WTC11 (cell line): ENCODE measurements around the gene TMEM115. TPM values are rescaled to one million over a fixed set of nuclear protein-coding genes. Genes with fewer than 3 reads are reported as not detected.

ENCODE experiments used
- ATAC-seq: fragments of 200-7000 bp; cut with Tn5 transposase; 2 replicates; pipeline ENCODE4 v1.10.0; 2021; ENCODE audit warnings: mild to moderate bottlenecking, moderate library complexity
- CTCF ChIA-PET: fragments of 300-600 bp; sonication (Branson Sonifier 250); formaldehyde crosslinking; loops from one replicate; lab custom pipeline; 2021; ENCODE audit warnings: antibody characterized with exemption; lab: Charles Lee
- POLR2A ChIA-PET: fragments of 350-600 bp; sonication (Branson Sonifier 250); formaldehyde crosslinking; loops from one replicate; lab custom pipeline; 2021; ENCODE audit warnings: antibody characterized with exemption; lab: Charles Lee
- DNase-seq: peaks from one replicate; pipeline ENCODE4 v3.0.0; 2021; ENCODE audit warnings: low spot score
- H3K27ac Mint-ChIP-seq: 2 replicates; pipeline ENCODE4 v1.8.0; 2021; ENCODE audit warnings: mixed read lengths
- H3K27me3 Mint-ChIP-seq: 2 replicates; pipeline ENCODE4 v1.8.0; 2021; ENCODE audit warnings: low read depth, mild to moderate bottlenecking, moderate library complexity, mixed read lengths
- H3K36me3 Mint-ChIP-seq: 2 replicates; pipeline ENCODE4 v1.8.0; 2021; ENCODE audit warnings: mixed read lengths
- H3K4me1 Mint-ChIP-seq: 2 replicates; pipeline ENCODE4 v1.8.0; 2022; ENCODE audit warnings: mixed read lengths
- H3K4me3 Mint-ChIP-seq: 2 replicates; pipeline ENCODE4 v1.8.0; 2021; ENCODE audit warnings: mild to moderate bottlenecking, moderate library complexity, mixed read lengths
- H3K9me3 Mint-ChIP-seq: 2 replicates; pipeline ENCODE4 v1.8.0; 2021; ENCODE audit warnings: mixed read lengths
- CREB1 ChIP-seq: sonication (generic); formaldehyde crosslinking; IDR thresholded peaks from 2 replicates; pipeline ENCODE4 v1.8.0; 2023; ENCODE audit warnings: mild to moderate bottlenecking, missing genetic modification reagents
- GRHL2 ChIP-seq: fragments of 250-450 bp; sonication (Bioruptor Pico); IDR thresholded peaks from 2 replicates; pipeline ENCODE4 v1.8.0; 2022; ENCODE audit warnings: mild to moderate bottlenecking, moderate library complexity; ENCODE audit not compliant: insufficient replicate concordance, severe bottlenecking
- IRF2 ChIP-seq: sonication (generic); formaldehyde crosslinking; IDR thresholded peaks from 2 replicates; pipeline ENCODE4 v1.8.0; 2022; ENCODE audit warnings: low read depth, missing genetic modification reagents, borderline replicate concordance
- JUN ChIP-seq: sonication (generic); formaldehyde crosslinking; IDR thresholded peaks from 2 replicates; pipeline ENCODE4 v1.8.0; 2023; ENCODE audit warnings: mild to moderate bottlenecking, missing genetic modification reagents
- NR1H2 ChIP-seq: sonication (generic); formaldehyde crosslinking; IDR thresholded peaks from 2 replicates; pipeline ENCODE4 v1.9.0; 2021; ENCODE audit warnings: mild to moderate bottlenecking, moderate library complexity, missing genetic modification reagents
- OVOL2 ChIP-seq: fragments of 250-450 bp; sonication (Bioruptor Pico); IDR thresholded peaks from 2 replicates; pipeline ENCODE4 v1.9.0; 2021; ENCODE audit warnings: mild to moderate bottlenecking, borderline replicate concordance
- RORB ChIP-seq: fragments of 250-450 bp; sonication (Bioruptor Pico); IDR thresholded peaks from 2 replicates; pipeline ENCODE4 v1.9.0; 2021; ENCODE audit warnings: mild to moderate bottlenecking
- ZBTB21 ChIP-seq: sonication (generic); formaldehyde crosslinking; IDR thresholded peaks from 2 replicates; pipeline ENCODE4 v1.8.1; 2023; ENCODE audit warnings: mild to moderate bottlenecking, missing genetic modification reagents, borderline replicate concordance
- ZMAT4 ChIP-seq: fragments of 250-450 bp; sonication (Bioruptor Pico); IDR thresholded peaks from 2 replicates; pipeline ENCODE4 v1.9.0; 2021; ENCODE audit warnings: mild to moderate bottlenecking
- ZNF121 ChIP-seq: sonication (generic); formaldehyde crosslinking; IDR thresholded peaks from 2 replicates; pipeline ENCODE4 v1.8.0; 2023; ENCODE audit warnings: missing genetic modification reagents
- ZNF317 ChIP-seq: sonication (generic); formaldehyde crosslinking; IDR thresholded peaks from 2 replicates; pipeline ENCODE4 v1.8.1; 2023; ENCODE audit warnings: low read depth, mild to moderate bottlenecking, moderate library complexity, missing genetic modification reagents, borderline replicate concordance
- ZNF512 ChIP-seq: sonication (generic); formaldehyde crosslinking; IDR thresholded peaks from 2 replicates; pipeline ENCODE4 v1.8.1; 2022; ENCODE audit warnings: missing genetic modification reagents, borderline replicate concordance
- total RNA-seq: library from RNA; stranded (reverse); gene quantifications from 3 replicates; pipeline ENCODE4 v1.2.3, GENCODE V29; 2021
- TF ChIP-seq, protein P1 (sequence below): sonication (generic); formaldehyde crosslinking; IDR thresholded peaks from 2 replicates; pipeline ENCODE4 v1.8.1; 2023; ENCODE audit warnings: mild to moderate bottlenecking, missing genetic modification reagents, moderate library complexity
- TF ChIP-seq, protein P2 (sequence below): sonication (generic); formaldehyde crosslinking; IDR thresholded peaks from 2 replicates; pipeline ENCODE4 v1.8.1; 2023; ENCODE audit warnings: mild to moderate bottlenecking, missing genetic modification reagents, borderline replicate concordance
- TF ChIP-seq, protein P3 (sequence below): sonication (generic); formaldehyde crosslinking; IDR thresholded peaks from 2 replicates; pipeline ENCODE4 v1.8.0; 2022; ENCODE audit warnings: mild to moderate bottlenecking, missing genetic modification reagents

TMEM115 gene
- total RNA-seq, 1 experiment from 2014 or later = 30.0 TPM

GRCh38 chr3:50388016-50388719 is 28.8 kb upstream of the TMEM115 start:
- TF ChIP-seq CREB1 (no peak), ZBTB21 (CRISPR knock-in tag) (0 out of 2 replicates have a peak, but pooled peaks have one; percentile 24)
- ChIA-PET CTCF (interaction anchor here (0.6 to 3.7 kb wide), 11 partner anchors 13 to 224 kb away, joined by 3 to 15 read pairs (median 4); partner anchors contain the start of genes CISH, CYB561D2, NPRL2 and ZMYND10), POLR2A (interaction anchor here (0.5 to 0.6 kb wide), 2 partner anchors 39 to 1086 kb away, joined by 3 read pairs; no protein-coding TSS in a partner anchor)
- DNase-seq = peak; percentile 66
- ATAC-seq = peak; percentile 84
- Mint-ChIP-seq H3K36me3 (no peaks in the 10 kb centered on the region), H3K9me3 (no peaks in the 10 kb centered on the region), H3K27me3 (no peaks in the 10 kb centered on the region), H3K4me3 (no peak overlapping the region), H3K27ac (no peak overlapping the region), H3K4me1 (no peaks in the 10 kb centered on the region)

- no peak overlapping the region for H3K27ac Mint-ChIP-seq
- ChIA-PET CTCF (interaction anchor here (2.3 to 3.7 kb wide), 2 partner anchors 10 to 29 kb away, joined by 9 to 15 read pairs; no protein-coding TSS in a partner anchor), POLR2A (no interaction called here)
- no peaks in the 10 kb centered on the region for H3K27me3 Mint-ChIP-seq
- no peaks in the 10 kb centered on the region for H3K4me1 Mint-ChIP-seq
- TF ChIP-seq ZMAT4 (no peak), ZNF512 (CRISPR knock-in tag) (no peak), JUN (CRISPR knock-in tag) (no peak), ZNF121 (no peak), OVOL2 (no peak), RORB (CRISPR knock-in tag) (no peak), GRHL2 (CRISPR knock-in tag) (no peak)
- TF ChIP-seq, protein P1, sequence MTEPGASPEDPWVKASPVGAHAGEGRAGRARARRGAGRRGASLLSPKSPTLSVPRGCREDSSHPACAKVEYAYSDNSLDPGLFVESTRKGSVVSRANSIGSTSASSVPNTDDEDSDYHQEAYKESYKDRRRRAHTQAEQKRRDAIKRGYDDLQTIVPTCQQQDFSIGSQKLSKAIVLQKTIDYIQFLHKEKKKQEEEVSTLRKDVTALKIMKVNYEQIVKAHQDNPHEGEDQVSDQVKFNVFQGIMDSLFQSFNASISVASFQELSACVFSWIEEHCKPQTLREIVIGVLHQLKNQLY (CRISPR knock-in tag) = no peak
- TF ChIP-seq, protein P2, sequence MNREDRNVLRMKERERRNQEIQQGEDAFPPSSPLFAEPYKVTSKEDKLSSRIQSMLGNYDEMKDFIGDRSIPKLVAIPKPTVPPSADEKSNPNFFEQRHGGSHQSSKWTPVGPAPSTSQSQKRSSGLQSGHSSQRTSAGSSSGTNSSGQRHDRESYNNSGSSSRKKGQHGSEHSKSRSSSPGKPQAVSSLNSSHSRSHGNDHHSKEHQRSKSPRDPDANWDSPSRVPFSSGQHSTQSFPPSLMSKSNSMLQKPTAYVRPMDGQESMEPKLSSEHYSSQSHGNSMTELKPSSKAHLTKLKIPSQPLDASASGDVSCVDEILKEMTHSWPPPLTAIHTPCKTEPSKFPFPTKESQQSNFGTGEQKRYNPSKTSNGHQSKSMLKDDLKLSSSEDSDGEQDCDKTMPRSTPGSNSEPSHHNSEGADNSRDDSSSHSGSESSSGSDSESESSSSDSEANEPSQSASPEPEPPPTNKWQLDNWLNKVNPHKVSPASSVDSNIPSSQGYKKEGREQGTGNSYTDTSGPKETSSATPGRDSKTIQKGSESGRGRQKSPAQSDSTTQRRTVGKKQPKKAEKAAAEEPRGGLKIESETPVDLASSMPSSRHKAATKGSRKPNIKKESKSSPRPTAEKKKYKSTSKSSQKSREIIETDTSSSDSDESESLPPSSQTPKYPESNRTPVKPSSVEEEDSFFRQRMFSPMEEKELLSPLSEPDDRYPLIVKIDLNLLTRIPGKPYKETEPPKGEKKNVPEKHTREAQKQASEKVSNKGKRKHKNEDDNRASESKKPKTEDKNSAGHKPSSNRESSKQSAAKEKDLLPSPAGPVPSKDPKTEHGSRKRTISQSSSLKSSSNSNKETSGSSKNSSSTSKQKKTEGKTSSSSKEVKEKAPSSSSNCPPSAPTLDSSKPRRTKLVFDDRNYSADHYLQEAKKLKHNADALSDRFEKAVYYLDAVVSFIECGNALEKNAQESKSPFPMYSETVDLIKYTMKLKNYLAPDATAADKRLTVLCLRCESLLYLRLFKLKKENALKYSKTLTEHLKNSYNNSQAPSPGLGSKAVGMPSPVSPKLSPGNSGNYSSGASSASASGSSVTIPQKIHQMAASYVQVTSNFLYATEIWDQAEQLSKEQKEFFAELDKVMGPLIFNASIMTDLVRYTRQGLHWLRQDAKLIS (CRISPR knock-in tag) = no peak
- no peaks in the 10 kb centered on the region for H3K36me3 Mint-ChIP-seq
- DNase-seq (no peak), ATAC-seq (no peak)
- H3K4me3 Mint-ChIP-seq = no peak overlapping the region
- no peaks in the 10 kb centered on the region for H3K9me3 Mint-ChIP-seq
Observed at GRCh38 chr3:50385754-50386153, 26.4 kb upstream of the TMEM115 start.

- Mint-ChIP-seq H3K4me3 (no peak overlapping the region), H3K36me3 (no peaks in the 10 kb centered on the region), H3K27ac (no peak overlapping the region), H3K9me3 (no peaks in the 10 kb centered on the region), H3K4me1 (no peaks in the 10 kb centered on the region), H3K27me3 (no peaks in the 10 kb centered on the region)
- DNase-seq (no peak), ATAC-seq (no peak)
- ChIA-PET CTCF (interaction anchor here (1.0 kb wide), 1 partner anchor 9 kb away, joined by 3 read pairs; no protein-coding TSS in a partner anchor), POLR2A (no interaction called here)
- TF ChIP-seq NR1H2 (no peak), ZNF317 (CRISPR knock-in tag) (no peak), IRF2 (CRISPR knock-in tag) (no peak)
- TF ChIP-seq, protein P3, sequence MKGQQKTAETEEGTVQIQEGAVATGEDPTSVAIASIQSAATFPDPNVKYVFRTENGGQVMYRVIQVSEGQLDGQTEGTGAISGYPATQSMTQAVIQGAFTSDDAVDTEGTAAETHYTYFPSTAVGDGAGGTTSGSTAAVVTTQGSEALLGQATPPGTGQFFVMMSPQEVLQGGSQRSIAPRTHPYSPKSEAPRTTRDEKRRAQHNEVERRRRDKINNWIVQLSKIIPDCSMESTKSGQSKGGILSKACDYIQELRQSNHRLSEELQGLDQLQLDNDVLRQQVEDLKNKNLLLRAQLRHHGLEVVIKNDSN (CRISPR knock-in tag) = no peak
Observed at GRCh38 chr3:50383750-50384149, 24.4 kb upstream of the TMEM115 start.
